Measurements from ENCODE around the gene LRRC47. TPM values are rescaled to one million over a fixed set of nuclear protein-coding genes. Genes with fewer than 3 reads are reported as not detected.
A peak's percentile ranks its signal among the peaks of the same experiment; 100 is the strongest.

The LRRC47 gene
- total RNA-seq (10 to 100 TPM; 26.7 to 60.7 (median 47.6) TPM), polyA plus RNA-seq (10 to 100 TPM; 28.0 to 50.6 TPM)
- long read RNA-seq, donor 1, full-length matches to known transcripts, result 30 of 66 reads
- long read RNA-seq, donor 1, partial matches to known transcripts, result 20 of 66 reads
- long read RNA-seq, donor 1, other reads (novel, unspliced or antisense), result 16 of 66 reads
- long read RNA-seq, donor 2, full-length matches to known transcripts, result 23 of 23 reads
- long read RNA-seq, donor 2, partial matches to known transcripts, result 0 of 23 reads
- long read RNA-seq, donor 2, other reads (novel, unspliced or antisense), result 0 of 23 reads
- long read RNA-seq, donor 3, full-length matches to known transcripts, result 224 of 244 reads
- long read RNA-seq, donor 3, partial matches to known transcripts, result 13 of 244 reads
- long read RNA-seq, donor 3, other reads (novel, unspliced or antisense), result 7 of 244 reads

GRCh38 chr1:3796215-3797061 is at the start of gene LRRC47:
Gene LRRC47, minus strand, starts transcription at chr1:3796498. Its CDS starts 22 bp downstream, at chr1:3796476.
- H3K4me3 ChIP-seq, result peak within 1 kb of the TSS; percentile 95

DNA sequence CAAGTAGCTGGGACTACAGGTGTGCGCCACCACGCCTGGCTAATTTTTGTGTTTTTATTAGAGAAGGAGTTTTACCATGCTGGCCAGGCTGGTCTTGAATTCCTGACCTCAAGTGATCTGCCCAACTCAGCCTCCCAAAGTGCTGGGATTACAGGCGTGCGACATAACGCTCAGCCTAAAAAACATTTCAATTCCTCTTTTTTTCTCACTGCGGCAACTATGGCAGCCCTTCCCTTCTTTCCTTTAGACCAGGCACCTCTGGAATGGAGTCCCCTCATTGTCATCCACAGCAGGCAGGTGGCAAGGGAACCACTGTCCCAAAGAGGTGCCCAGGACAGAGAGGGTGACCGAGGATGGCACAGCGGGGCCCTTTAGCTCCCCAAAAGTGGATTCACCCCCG is 46.6 kb upstream of the LRRC47 start:
- Histone ChIP-seq H3K27ac (no peak overlapping the region), H3K9me3 (no peaks in the 10 kb centered on the region), H3K4me3 (no peak overlapping the region), H3K4me1 (ENCODE audit: insufficient read depth) (no peaks in the 10 kb centered on the region), H3K27me3 (no peaks in the 10 kb centered on the region), H3K36me3 (no peaks in the 10 kb centered on the region)
- no peak for DNase-seq
- TF ChIP-seq EP300 (IDR thresholded peaks at IDR 0.05) (no peak), POLR2A (IDR thresholded peaks at IDR 0.05) (no peak)
- TF ChIP-seq, protein P1, sequence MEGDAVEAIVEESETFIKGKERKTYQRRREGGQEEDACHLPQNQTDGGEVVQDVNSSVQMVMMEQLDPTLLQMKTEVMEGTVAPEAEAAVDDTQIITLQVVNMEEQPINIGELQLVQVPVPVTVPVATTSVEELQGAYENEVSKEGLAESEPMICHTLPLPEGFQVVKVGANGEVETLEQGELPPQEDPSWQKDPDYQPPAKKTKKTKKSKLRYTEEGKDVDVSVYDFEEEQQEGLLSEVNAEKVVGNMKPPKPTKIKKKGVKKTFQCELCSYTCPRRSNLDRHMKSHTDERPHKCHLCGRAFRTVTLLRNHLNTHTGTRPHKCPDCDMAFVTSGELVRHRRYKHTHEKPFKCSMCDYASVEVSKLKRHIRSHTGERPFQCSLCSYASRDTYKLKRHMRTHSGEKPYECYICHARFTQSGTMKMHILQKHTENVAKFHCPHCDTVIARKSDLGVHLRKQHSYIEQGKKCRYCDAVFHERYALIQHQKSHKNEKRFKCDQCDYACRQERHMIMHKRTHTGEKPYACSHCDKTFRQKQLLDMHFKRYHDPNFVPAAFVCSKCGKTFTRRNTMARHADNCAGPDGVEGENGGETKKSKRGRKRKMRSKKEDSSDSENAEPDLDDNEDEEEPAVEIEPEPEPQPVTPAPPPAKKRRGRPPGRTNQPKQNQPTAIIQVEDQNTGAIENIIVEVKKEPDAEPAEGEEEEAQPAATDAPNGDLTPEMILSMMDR (IDR thresholded peaks at IDR 0.05), result no peak
- intact Hi-C loops (cut with DNase I), result no loop called here
- 91 to 99% (median 99%) methylated on average over 9 of the region's 9 CpGs for WGBS, 3 donors

More at GRCh38 chr1:3796215-3797061, at the start of gene LRRC47:
- 1 to 4% (median 2%) methylated on average over 38 to 60 of the region's 60 CpGs for WGBS, 3 donors
- peaks cover 14% of the 10 kb centered on the region for H3K4me1 ChIP-seq (ENCODE audit: insufficient read depth)
- DNase-seq, result peak; percentile 90 to 95 (median 93)
- TF ChIP-seq POLR2A (IDR thresholded peaks at IDR 0.05), result peak; percentile 45
- TF ChIP-seq, protein P1 (IDR thresholded peaks at IDR 0.05), result no peak
- H3K36me3 ChIP-seq, result no peaks in the 10 kb centered on the region
- no peaks in the 10 kb centered on the region for H3K27me3 ChIP-seq
- no peak within 1 kb of the TSS for H3K27ac ChIP-seq
- intact Hi-C loops (cut with DNase I), result no loop called here
- H3K9me3 ChIP-seq, result no peaks in the 10 kb centered on the region

- intact Hi-C loops (cut with DNase I), result no loop called here
- Histone ChIP-seq H3K27me3 (no peaks in the 10 kb centered on the region), H3K4me3 (no peak overlapping the region), H3K27ac (no peak overlapping the region), H3K4me1 (ENCODE audit: insufficient read depth) (no peaks in the 10 kb centered on the region), H3K36me3 (no peaks in the 10 kb centered on the region), H3K9me3 (peaks cover 0 to 8% of the 10 kb centered on the region in 2 donors)
- 94 to 97% (median 95%) methylated on average over 7 of the region's 7 CpGs for WGBS, 3 donors
- TF ChIP-seq EP300 (IDR thresholded peaks at IDR 0.05) (no peak), POLR2A (IDR thresholded peaks at IDR 0.05) (no peak)
- TF ChIP-seq, protein P1 (IDR thresholded peaks at IDR 0.05), result no peak
- no peak for DNase-seq
These were observed 45.2 kb upstream of the LRRC47 start for GRCh38 chr1:3841491-3841890.

GRCh38 chr1:3838788-3839187 is 42.5 kb upstream of the LRRC47 start:
- Histone ChIP-seq H3K36me3 (no peaks in the 10 kb centered on the region), H3K4me3 (no peak overlapping the region), H3K27me3 (no peaks in the 10 kb centered on the region), H3K9me3 (peaks cover 0 to 8% of the 10 kb centered on the region in 2 donors), H3K27ac (no peak overlapping the region), H3K4me1 (ENCODE audit: insufficient read depth) (no peaks in the 10 kb centered on the region)
- TF ChIP-seq POLR2A (IDR thresholded peaks at IDR 0.05), result no peak
- no peak for DNase-seq
- WGBS, 3 donors, result 94 to 96% (median 96%) methylated on average over 11 of the region's 11 CpGs
- intact Hi-C loops (cut with DNase I), result no loop called here
